Fibroblast of lung (primary cell): ENCODE measurements around the gene SMIM20.

Experiments
- EZH2 ChIP-seq: IDR thresholded peaks from 2 replicates; pipeline ENCODE4 v1.5.1; 2012; ENCODE audit warnings: low read length, control low read depth, mild to moderate bottlenecking; ENCODE audit errors: missing control alignments
- TF ChIP-seq, protein P1 (sequence below), 2 donors: IDR thresholded peaks in 1 of 2; conservative IDR thresholded peaks in 1 of 2; 1 replicate in 1 of 2; 2 replicates in 1 of 2; pipeline ENCODE4 v1.5.1; 2011 to 2012; ENCODE audit warnings: low read length in 2 of 2, control low read depth in 1 of 2, inconsistent platforms in 1 of 2, low read depth in 1 of 2, mild to moderate bottlenecking in 1 of 2

GRCh38 chr4:25941457-25942221 is 27.6 kb downstream of the SMIM20 start:
- TF ChIP-seq, protein P1, sequence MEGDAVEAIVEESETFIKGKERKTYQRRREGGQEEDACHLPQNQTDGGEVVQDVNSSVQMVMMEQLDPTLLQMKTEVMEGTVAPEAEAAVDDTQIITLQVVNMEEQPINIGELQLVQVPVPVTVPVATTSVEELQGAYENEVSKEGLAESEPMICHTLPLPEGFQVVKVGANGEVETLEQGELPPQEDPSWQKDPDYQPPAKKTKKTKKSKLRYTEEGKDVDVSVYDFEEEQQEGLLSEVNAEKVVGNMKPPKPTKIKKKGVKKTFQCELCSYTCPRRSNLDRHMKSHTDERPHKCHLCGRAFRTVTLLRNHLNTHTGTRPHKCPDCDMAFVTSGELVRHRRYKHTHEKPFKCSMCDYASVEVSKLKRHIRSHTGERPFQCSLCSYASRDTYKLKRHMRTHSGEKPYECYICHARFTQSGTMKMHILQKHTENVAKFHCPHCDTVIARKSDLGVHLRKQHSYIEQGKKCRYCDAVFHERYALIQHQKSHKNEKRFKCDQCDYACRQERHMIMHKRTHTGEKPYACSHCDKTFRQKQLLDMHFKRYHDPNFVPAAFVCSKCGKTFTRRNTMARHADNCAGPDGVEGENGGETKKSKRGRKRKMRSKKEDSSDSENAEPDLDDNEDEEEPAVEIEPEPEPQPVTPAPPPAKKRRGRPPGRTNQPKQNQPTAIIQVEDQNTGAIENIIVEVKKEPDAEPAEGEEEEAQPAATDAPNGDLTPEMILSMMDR (conservative IDR thresholded peaks at IDR 0.05 in 1 of 2, IDR thresholded peaks at IDR 0.05 in 1 of 2; ENCODE audit: low read depth in 1 of 2, low read length in 2 of 2) = no peak
- TF ChIP-seq EZH2 = no peak
